ENCODE measurements around the gene ACTG1.

Gene ACTG1

GRCh38 chr17:81462506-81463125, 50.0 kb downstream of the ACTG1 start:
- DNase-seq (ENCODE audit: low read depth) = no peak

- DNase-seq (ENCODE audit: low read depth) = no peak
Measured at GRCh38 chr17:81461607-81462500, 50.7 kb downstream of the ACTG1 start.

GRCh38 chr17:81460856-81461460, 51.6 kb downstream of the ACTG1 start:
- DNase-seq (ENCODE audit: low read depth) = no peak
